CD4-positive, alpha-beta T cell treated with Interleukin-15 for 4 hours (primary cell): ENCODE data around the gene HAO1.
"Not testable (repeated sequence)": the region's sequence is repeated elsewhere in the genome, so short reads cannot be mapped to it uniquely, and the experiment has no call there.

Experiments
- DNase-seq: peaks from one replicate; pipeline ENCODE4 v3.0.0-alpha.2; 2020; ENCODE audit warnings: low spot score

The HAO1 gene

DNA sequence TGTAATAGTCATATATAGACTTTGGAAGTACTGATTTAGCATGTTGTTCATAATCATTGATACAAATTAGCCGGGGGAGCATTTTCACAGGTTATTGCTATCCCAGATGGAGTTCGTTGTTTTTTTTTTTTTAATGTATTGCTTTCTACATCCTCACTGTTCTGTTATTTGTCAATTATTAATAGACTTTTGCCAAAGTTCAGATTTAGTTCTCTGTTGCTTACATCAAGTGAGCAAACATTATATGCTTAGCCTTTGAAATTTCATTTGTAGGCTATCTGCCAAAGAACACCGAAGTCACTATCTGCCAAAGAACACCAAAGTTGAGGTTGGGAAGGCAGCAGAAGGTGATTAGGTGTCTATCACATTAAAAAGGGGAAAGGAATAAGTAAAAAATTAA, at the start of gene HAO1:
Gene HAO1 (minus strand): TSS at position 118 of the 400 bp plus-strand sequence. CDS start 36 bp downstream, at position 82.
- DNase-seq = no peak

GRCh38 chr20:7989379-7989778, 49.1 kb upstream of the HAO1 start:
- no peak for DNase-seq

- DNase-seq = no peak
These were observed 45.7 kb upstream of the HAO1 start for GRCh38 chr20:7985916-7986315.

DNA sequence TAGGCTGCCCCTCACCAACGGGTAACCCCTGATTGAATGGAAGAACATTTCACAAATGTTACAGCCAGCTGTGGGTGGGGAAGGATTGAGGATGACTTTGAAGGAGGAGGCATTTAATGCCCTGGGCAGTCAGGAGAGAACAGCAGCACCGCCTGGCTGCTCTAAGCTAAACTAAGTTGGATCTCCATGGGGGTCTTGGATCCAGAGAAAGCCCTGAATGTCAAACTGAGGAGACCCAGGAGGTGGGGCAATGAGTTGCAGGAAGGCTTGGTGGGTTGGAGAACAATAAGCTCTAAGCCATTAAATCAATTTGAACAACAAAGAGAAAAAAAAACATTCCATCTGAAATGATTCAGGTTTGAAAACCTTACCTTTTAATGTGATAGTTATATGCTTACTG, 43.9 kb upstream of the HAO1 start:
- no peak for DNase-seq

DNA sequence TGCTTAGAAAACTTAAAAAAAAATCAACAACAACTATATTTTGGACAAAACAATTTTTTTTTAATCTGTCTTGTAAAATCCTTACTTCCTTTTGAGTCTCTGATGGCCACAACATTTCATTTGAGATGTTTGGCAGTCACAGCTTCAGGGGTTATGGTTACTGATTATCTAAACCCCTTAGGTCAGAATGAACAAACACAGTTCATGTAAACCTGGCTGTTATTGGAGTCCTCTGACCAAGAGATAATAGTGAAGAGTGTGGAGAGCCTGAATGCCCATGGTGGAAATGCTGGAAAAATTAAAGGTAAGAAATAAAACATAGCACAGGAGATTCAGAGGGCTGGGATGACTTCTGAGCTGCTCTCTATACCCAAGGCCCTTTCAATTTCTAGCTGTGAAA, 41.1 kb upstream of the HAO1 start:
- DNase-seq = no peak

DNA sequence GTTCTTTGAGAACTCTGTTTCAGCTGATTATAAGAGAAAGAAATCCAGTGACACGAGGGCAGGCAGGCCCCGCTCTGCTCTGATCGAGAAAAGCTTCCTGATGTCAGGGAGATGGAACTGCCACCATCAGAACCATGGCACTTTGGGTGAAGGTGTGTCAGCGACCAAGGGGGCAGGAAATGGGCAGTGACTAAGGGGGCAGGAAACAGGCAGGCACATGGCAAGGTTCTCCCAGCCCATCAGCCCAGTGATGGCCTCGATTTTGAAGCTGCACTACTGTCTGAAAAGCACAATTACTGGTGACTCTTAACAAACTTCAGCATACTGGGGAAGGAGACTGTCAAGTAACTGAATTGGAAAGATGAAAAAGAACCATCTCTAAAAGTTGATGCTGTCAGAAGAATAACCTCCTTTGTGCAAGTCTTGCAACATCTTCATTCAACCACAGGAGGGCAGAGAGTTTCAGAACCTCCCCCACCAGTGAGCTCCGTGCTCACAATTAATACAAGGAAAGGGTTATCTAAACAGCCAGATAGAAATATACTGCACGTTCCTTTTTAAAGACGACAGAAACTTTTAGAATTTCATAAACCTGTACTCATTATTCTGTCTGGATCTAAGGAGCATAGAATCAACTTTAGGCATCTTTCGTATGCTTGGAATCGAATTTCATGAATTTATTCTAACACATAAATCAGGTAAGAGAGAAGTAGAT, 40.2 kb upstream of the HAO1 start:
- peak; percentile 12 for DNase-seq

DNA sequence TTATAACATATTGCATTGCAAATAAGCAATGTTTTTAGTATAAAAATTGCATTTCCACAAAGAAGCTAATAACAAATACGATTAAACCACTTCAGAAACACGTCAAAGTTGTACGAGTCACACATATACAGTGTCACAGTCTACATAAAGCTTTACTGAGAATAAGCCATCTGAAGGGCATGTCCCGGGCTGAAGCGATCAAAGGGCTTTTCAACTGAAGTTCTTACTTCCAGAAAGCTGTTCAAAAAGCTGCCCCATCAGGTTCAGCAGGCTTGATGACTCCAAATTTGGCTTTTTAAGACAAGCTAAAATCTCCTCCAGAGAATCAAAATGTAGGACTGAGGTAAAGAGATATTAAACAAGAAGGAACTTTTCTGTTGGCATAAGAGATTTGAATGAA, 37.5 kb upstream of the HAO1 start:
- no peak for DNase-seq

DNA sequence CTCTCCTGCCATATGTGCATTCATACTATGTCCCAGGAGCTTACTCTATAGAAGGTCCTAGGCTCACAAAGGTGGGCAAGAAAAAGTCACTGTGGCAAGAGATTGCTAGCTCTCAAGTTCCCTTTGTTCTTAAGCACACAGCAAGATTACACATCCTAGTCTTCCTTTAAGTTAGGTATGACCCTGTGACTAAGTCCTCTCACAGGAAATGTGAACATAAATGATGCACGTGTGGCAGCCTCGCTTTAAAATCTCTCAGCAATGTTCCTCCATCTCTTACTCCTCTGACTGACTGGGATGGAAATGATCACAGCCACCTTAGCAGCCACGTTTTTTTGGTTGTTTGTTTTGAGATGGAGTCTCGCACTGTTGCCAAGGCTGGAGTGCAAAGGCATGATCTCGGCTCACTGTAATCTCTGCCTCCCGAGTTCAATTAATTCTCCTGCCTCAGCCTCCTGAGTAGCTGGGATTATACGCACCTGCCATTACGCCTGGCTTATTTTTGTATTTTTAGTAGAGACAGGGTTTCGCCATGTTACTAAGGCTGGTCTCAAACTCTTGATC, 35.7 kb upstream of the HAO1 start:
- DNase-seq = no peak

- DNase-seq = no peak
These were observed 34.7 kb upstream of the HAO1 start for GRCh38 chr20:7974785-7975435.

- DNase-seq = no peak
These were observed 31.4 kb upstream of the HAO1 start for GRCh38 chr20:7971536-7972280.

DNA sequence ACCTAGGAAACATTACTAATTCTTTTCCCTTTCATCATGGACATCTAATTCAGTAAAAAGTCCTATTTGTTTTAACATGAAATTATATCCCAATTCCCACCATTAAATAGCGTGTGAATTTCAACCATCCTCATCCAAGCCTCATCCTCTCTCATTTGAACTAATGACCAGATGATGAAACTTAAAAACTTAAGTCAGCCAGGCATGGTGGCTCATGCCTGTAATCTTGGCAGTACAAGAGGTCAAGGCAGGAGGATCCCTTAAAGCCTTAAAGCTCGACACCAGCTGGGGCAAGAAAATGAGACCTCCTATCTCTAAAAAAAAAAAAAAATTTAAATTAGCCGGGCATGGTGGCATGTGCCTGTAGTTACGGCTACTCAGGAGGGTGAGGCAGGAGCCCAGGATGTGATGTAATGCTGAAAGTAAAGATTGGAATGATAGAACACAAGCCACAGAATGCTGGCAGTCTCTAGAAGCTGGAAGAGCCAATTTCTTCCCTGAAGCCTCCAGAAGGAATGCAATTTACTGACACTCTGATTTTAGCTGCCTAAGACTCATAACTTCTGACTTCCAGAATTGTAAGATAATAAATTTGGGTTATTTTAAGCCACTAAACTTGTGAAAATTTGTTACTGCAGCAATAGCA, 27.1 kb upstream of the HAO1 start:
- no peak for DNase-seq

GRCh38 chr20:7966176-7966575, 25.9 kb upstream of the HAO1 start:
- DNase-seq = no peak

- no peak for DNase-seq
These were observed 19.2 kb upstream of the HAO1 start for GRCh38 chr20:7959484-7959883.

- DNase-seq = not testable (repeated sequence)
These were observed 16.3 kb upstream of the HAO1 start for GRCh38 chr20:7956561-7956960.

GRCh38 chr20:7950387-7950786, 10.1 kb upstream of the HAO1 start:
- no peak for DNase-seq

- no peak for DNase-seq
These were observed 3.6 kb upstream of the HAO1 start for GRCh38 chr20:7943891-7944290.

GRCh38 chr20:7939663-7940062, 595 bp downstream of the HAO1 start:
- no peak for DNase-seq

- no peak for DNase-seq
These were observed 2.2 kb downstream of the HAO1 start for GRCh38 chr20:7938058-7938457.

- DNase-seq = no peak
These were observed 2.9 kb downstream of the HAO1 start for GRCh38 chr20:7937328-7937727.

DNA sequence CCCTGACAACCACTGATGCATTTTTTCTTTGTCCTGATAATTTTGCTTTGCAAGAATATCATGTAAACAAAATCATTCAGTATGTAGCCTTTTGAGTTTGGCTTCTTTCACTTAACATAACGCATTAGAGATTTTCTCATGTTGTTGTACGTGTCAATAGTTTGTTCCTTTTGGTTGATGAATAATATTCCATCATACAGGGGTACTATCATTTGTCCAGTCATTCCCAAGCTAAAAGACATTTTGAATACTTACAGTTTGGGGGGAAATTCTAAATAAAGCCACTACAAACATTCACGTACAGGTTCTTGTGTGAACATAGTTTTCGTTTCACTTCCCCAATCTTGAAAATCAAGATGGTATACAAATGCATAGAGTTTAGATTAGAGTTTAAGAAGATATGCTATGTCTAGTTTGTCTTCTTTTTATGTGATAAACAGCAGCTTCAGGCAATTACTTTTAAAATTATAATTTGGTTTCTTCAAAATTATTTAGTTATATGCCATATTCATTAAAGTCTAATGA, 5.2 kb downstream of the HAO1 start:
- DNase-seq = no peak

- no peak for DNase-seq
These were observed 6.9 kb downstream of the HAO1 start for GRCh38 chr20:7933346-7933745.

- no peak for DNase-seq
These were observed 9.9 kb downstream of the HAO1 start for GRCh38 chr20:7930343-7930742.
